ENCODE data around the gene ANKFY1.

- no peak for TF ChIP-seq TSHZ2 (CRISPR knock-in tag; IDR thresholded peaks at IDR 0.05)
- no peak for TF ChIP-seq ZNF8 (CRISPR knock-in tag; IDR thresholded peaks at IDR 0.05)
- no peak for TF ChIP-seq ZFP30 (CRISPR knock-in tag; IDR thresholded peaks at IDR 0.05)
These were observed 22.2 kb downstream of the ANKFY1 start for GRCh38 chr17:4241535-4241934.

All from SK-N-SH treated with all-trans-retinoic acid at 6 μM for 48 hours (cell line).